ENCODE measurements around the gene HRAS.

The HRAS gene

GRCh38 chr11:507727-508515 is 27.5 kb downstream of the HRAS start:
- DNase-seq (ENCODE audit: low read depth), result no peak

DNA sequence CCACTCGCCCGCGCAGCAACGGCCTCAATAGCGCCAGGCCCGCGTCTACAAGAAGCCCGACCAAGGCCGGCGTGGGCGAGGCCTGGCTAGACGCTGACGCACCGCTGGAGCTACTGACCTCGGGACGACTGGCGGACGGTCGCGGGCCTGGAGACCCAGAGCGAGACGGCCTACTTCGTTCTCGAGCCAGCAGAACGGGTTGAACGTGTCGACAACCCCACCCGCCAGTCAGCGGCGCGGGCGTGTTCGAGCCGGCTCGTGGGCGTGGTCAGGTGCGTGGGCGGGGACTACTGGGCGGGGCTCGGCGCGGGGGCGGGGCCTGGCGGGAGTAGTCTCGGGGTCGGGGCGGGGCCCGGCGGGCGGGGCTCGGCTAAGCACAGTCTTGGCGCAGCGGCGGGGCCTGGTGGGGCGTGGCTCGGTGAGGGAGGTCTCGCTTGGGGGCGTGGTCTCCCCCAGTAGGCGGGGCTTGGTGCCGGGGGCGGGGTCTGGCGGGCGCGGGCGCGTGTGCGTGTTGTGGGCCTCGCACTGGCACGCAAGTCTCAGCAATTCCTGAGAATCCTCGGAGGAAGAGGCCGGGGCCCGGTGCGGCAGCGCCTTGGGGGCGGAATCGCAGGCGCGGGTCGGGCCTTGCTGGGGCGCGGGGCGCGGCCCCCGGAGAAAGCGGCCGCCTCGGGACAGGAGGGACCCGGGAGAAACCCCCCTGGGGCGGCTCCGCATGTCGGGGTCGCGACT is 28.2 kb downstream of the HRAS start, which contains the start of gene RNH1:
Gene RNH1, minus strand, starts transcription at position 248 of the 732 bp plus-strand sequence. CDS start 5,080 bp downstream, outside the sequence.
- peak; percentile 99 for DNase-seq (ENCODE audit: low read depth)

GRCh38 chr11:506238-506994 is 29.0 kb downstream of the HRAS start:
- peak; percentile 95 for DNase-seq (ENCODE audit: low read depth)

DNA sequence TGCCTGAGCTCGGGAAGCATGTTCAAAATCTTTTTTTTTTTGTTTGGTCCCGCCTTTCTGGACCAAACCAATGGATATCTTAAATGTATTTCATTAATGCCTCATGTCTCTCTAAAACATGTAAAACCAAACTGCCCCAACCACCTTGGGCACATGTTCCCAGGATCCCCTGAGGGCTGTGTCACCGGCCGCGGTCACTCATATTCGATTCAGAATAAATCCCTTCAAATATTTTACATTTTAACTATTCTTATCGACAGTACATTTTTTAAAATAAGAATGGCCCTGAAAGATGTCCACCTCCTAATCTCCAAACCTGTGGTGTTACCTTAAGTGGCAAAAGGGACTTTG is 30.4 kb downstream of the HRAS start:
- no peak for DNase-seq (ENCODE audit: low read depth)

- no peak for DNase-seq (ENCODE audit: low read depth)
These were observed 31.1 kb downstream of the HRAS start for GRCh38 chr11:504053-504993.

DNA sequence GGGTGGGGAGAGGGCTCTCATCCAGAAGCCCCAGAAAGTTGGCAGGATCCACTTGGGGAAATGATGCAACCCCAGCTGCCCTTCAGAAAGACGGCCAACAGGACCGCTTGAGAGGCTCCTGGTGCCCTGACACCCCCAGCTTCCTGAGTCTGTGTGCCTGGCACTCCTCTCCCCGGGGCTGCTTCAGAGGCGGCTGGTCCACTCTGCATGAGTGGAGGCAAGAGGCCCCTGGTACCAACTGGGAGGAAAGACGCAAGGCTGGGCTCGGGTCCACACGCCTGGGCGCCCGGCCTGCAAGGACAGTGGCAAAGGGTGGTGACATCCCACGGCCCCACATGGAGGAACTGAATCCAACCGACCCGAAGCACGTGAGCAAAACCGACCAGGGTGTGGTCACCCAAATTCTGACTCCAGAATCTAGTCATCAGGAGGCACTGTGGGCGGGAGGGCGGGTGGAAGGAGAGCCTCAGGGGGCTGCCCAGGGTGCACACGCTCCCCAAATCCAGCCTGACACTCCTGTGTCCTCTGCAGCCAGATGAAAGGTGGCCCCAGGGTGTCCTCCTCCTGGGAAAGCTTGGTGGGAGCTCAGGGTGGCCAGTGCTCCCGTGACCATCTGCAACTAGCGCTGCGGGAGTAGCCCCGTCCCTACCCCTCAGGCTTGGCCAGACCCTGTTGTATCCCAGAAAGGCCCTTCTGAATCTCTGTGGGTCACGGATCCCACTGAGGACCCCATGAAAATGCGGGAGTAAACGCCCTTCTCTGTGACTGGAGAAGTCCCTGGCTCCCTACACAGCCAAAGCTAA is 32.0 kb downstream of the HRAS start:
- DNase-seq (ENCODE audit: low read depth), result no peak

DNA sequence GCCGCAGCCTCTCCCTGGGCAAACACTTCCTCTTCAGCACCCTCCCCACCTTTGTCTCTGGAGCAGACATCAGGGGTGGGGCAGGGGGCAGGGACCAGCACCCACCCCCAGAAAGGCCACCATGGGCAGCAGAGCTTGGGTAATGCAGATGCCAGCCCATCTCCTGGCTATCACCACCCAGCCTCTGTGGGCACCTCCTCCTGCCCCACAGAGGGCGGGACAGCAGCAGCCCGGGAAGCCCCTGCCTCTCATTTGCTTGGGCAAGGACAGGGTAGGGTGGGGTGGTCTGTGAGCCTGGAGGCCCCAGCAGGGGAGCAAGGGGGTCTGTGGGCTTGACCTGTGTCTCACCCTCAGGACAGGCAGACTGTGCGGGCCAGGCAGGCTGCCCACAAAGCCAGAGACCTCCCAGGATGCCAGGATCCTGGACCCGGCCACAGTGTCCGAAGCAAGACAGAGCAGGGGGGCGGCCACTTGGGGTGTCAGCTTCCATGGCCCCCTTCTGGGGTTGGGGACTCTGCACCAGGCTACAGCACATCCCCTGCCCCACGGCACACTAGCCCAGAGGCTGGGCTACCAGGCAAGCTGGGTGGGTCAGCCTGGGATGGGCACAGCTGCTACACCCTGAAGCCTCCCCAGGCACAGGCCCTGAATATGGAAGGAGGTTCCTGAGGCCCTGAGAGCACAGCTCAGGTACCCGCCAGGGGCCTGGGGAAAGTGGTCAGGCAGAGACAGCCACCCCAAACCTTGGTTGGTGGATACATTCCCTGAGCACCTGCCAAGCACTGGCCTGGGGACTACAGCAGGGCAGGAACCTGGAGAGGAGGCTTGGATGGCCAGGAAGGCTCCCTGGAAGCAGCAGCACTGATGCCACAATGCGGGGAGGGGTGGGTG is 32.8 kb downstream of the HRAS start:
- no peak for DNase-seq (ENCODE audit: low read depth)

DNA sequence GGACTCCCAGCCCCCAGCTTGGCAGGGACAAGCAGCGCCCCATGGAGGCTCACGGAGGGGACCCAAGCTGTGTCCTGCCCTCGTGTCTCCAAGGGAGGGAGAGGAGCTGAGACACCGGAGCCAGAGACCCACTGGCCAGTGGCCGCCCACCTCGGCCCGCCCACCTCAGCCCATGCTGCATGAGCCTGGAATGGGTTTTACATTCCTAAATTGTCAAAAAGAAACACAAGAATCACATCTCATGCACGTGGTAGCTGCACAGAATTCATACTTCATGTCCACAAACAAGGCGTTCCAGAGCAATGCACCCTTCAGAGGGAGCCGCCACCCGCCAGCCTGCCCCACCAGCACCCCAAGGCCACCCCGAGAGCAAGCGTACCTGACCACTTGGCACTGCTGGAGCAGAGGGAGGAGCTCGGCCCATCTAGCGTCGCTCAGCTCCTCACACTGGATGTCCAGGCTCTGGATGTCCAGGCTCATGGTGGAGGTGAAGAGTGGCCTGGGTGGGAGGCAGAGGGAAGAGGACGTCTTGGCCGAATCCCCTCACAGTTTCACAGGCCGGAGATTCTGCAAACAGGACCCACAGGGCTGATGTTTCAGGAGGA is 33.6 kb downstream of the HRAS start:
- no peak for DNase-seq (ENCODE audit: low read depth)

DNA sequence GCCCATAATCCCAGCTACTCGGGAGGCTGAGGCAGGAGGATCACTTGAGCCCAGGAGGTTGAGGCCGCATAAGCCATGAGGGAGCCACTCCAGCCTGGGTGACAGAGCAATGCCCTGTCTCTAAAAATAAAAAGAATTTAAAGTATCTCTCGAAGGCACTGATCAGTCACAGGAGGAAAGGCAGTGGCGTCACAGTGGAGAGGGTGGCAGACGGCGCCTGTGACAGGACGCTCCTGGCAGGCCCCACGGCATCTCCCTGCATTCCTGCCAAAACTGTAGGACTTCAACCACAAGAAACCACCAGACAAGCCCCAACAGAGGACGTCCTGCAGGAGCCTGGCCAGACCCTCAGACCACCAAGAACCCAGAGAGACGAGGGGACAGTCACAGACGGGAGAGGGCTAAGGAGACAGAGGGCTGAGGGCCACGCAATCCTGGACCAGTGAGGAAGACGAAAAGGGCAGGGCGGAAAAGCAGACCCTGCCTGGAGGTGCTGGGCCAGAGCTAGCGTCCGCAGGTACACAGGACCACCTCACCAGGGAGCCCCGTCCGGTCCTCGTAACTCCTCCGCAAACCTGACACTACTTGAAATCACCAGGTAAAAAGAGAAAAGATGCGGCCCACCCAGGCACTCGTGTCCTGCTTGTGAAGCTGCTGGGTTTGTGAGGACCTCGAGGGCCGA is 34.2 kb downstream of the HRAS start:
- no peak for DNase-seq (ENCODE audit: low read depth)

GRCh38 chr11:499201-500076 is 35.9 kb downstream of the HRAS start:
- no peak for DNase-seq (ENCODE audit: low read depth)

- DNase-seq (ENCODE audit: low read depth), result no peak
These were observed 36.8 kb downstream of the HRAS start for GRCh38 chr11:498297-499181.

DNA sequence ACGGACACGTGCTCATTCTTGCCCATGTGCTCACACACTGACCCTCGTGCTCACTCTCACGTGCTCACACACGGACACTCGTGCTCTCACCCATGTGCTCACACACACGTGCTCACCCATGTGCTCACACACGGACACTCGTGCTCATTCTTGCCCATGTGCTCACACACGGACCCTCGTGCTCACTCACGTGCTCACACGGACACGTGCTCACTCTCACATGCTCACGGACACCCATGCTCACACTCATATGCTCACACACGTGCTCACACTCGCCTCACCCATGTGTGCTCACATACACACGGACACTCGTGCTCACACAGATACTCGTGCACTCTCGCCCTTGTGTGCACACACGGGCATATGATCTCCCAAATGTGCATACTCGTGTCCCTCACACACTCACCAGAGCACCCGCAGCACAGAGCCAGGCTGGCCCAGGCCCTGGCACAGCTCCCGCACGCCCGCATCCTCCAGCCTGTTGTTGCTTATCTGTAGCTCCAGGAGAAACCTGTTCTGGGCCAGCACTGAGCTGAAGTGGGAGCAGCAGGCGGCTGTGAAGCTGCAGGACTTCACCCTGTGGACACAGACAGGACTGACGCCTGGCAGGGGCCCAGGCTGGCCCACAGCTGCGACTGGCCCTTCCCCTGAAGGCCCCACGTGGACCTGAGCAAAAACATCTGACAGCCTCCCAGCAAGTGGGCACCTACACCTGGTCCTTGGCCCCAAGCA is 37.6 kb downstream of the HRAS start:
- DNase-seq (ENCODE audit: low read depth), result no peak

DNA sequence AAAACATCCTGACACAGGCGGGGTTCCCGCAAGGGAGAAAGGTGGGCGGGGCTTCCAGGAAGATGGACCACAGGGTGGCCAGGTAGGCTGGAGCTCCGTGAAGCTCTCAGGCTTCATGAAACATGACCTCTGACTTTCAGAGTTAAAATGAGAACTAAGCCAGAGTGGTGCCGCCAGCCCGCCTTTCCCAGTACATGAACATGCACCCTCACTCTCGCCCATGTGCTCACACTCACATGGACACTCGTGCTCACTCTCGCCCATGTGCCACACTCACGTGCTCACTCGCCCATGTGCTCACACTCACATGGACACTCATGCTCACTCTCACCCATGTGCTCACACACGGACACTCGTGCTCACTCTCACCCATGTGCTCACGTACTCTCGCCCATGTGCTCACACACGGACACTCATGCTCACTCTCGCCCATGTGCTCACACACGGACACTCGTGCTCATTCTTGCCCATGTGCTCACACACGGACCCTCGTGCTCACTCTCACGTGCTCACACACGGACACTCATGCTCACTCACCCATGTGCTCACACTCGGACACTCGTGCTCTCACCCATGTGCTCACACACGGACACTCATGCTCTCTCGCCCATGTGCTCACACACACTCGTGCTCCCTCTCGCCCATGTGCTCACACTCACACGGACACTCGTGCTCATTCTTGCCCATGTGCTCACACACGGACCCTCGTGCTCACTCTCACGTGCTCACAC is 38.4 kb downstream of the HRAS start:
- DNase-seq (ENCODE audit: low read depth), result no peak

GRCh38 chr11:495537-495931 is 39.8 kb downstream of the HRAS start:
- no peak for DNase-seq (ENCODE audit: low read depth)
